Uterus (tissue), 2 donors: ENCODE measurements around the gene DOP1A.

Experiments used
- POLR2A ChIP-seq, 2 donors: fragments of 450-650 bp; IDR thresholded peaks; one replicate each; pipeline ENCODE4 v1.6.1; 2016; ENCODE audit warnings: antibody characterized with exemption in 2 of 2, mild to moderate bottlenecking in 1 of 2, moderate library complexity in 1 of 2
- TF ChIP-seq, protein P1 (sequence below), 4 experiments: fragments of 200-600 bp in 2 of 4; fragments of 450-650 bp in 2 of 4; sonication (generic) in 2 of 4; IDR thresholded peaks; one replicate each; pipeline ENCODE4 v1.5.1; 2016 to 2019; ENCODE audit warnings: antibody characterized with exemption in 4 of 4, mild to moderate bottlenecking in 2 of 4, moderate library complexity in 1 of 4

GRCh38 chr6:83192456-83192855 is 125.0 kb downstream of the DOP1A start:
- TF ChIP-seq, protein P1, sequence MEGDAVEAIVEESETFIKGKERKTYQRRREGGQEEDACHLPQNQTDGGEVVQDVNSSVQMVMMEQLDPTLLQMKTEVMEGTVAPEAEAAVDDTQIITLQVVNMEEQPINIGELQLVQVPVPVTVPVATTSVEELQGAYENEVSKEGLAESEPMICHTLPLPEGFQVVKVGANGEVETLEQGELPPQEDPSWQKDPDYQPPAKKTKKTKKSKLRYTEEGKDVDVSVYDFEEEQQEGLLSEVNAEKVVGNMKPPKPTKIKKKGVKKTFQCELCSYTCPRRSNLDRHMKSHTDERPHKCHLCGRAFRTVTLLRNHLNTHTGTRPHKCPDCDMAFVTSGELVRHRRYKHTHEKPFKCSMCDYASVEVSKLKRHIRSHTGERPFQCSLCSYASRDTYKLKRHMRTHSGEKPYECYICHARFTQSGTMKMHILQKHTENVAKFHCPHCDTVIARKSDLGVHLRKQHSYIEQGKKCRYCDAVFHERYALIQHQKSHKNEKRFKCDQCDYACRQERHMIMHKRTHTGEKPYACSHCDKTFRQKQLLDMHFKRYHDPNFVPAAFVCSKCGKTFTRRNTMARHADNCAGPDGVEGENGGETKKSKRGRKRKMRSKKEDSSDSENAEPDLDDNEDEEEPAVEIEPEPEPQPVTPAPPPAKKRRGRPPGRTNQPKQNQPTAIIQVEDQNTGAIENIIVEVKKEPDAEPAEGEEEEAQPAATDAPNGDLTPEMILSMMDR (IDR thresholded peaks at IDR 0.05), result no peak
- no peak for TF ChIP-seq POLR2A (IDR thresholded peaks at IDR 0.05)
